Measurements from ENCODE around the gene SERPINB8.

SERPINB8 gene

DNA sequence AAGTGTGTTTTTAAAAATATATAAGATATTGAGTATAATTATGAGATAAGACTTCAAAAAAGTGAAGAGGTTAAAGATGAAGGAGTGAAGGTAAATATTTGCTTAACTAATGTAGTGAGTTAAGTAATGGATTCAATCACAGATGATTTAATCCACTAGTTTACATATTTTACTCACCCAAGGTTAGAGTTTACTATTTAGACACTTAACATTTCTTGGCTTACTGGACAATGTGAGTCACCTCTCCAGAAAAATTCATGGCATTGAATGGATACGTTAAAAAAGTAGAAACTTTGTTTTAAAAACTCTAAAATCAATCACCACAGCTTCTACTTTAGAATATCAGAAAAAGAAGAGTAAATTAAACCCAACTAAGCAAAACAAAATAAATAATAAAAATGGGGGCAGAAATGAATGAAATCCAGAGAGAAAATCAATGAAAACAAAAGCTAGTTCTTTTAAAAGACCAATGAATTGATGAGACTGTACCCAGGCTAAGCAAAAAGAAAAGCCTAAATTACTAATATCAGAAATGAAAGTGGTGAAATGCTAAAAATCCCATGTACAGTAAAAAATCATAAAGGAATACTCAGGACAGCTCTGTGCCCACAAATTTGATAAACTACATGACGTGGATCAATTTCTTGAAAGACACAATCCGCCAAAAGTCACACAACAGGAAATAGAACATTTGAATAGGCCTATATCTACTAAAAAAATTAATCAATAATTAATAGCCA, 22.7 kb upstream of the SERPINB8 start:
- Histone ChIP-seq H3K9ac (ENCODE audit: low read length) (no peak overlapping the region), H3K27me3 (replicated peaks; ENCODE audit: control insufficient read depth, insufficient read depth, low read length) (no peaks in the 10 kb centered on the region), H3K4me3 (ENCODE audit: low read length) (no peak overlapping the region), H3K36me3 (ENCODE audit: control insufficient read depth, insufficient read depth, low read length, severe bottlenecking) (no peaks in the 10 kb centered on the region), H3K4me1 (ENCODE audit: control insufficient read depth, insufficient read depth, low read length) (peaks cover 2% of the 10 kb centered on the region), H3K9me3 (ENCODE audit: control insufficient read depth, low read length) (no peaks in the 10 kb centered on the region)
- DNase-seq (ENCODE audit: low read depth), result no peak

- no peaks in the 10 kb centered on the region for H3K9me3 ChIP-seq (ENCODE audit: control insufficient read depth, low read length)
- no peaks in the 10 kb centered on the region for H3K36me3 ChIP-seq (ENCODE audit: control insufficient read depth, insufficient read depth, low read length, severe bottlenecking)
- peak; percentile 21 for DNase-seq (ENCODE audit: low read depth)
- H3K9ac ChIP-seq (ENCODE audit: low read length), result no peak within 1 kb of the TSS
- peaks cover 2% of the 10 kb centered on the region for H3K4me1 ChIP-seq (ENCODE audit: control insufficient read depth, insufficient read depth, low read length)
- H3K27me3 ChIP-seq (replicated peaks; ENCODE audit: control insufficient read depth, insufficient read depth, low read length), result no peaks in the 10 kb centered on the region
- H3K4me3 ChIP-seq (ENCODE audit: low read length), result peak within 1 kb of the TSS; percentile 76
Measured at GRCh38 chr18:63949068-63949737, 20.7 kb upstream of the SERPINB8 start, which contains the start of gene HMSD. HMSD (plus strand) TSS chr18:63949301; CDS start chr18:63953456, 4,155 bp downstream.

GRCh38 chr18:63951302-63951705, 18.6 kb upstream of the SERPINB8 start:
- no peak overlapping the region for H3K9ac ChIP-seq (ENCODE audit: low read length)
- H3K4me1 ChIP-seq (ENCODE audit: control insufficient read depth, insufficient read depth, low read length), result peaks cover 2% of the 10 kb centered on the region
- no peaks in the 10 kb centered on the region for H3K36me3 ChIP-seq (ENCODE audit: control insufficient read depth, insufficient read depth, low read length, severe bottlenecking)
- H3K9me3 ChIP-seq (ENCODE audit: control insufficient read depth, low read length), result no peaks in the 10 kb centered on the region
- no peak overlapping the region for H3K4me3 ChIP-seq (ENCODE audit: low read length)
- H3K27me3 ChIP-seq (replicated peaks; ENCODE audit: control insufficient read depth, insufficient read depth, low read length), result no peaks in the 10 kb centered on the region
- no peak for DNase-seq (ENCODE audit: low read depth)

DNA sequence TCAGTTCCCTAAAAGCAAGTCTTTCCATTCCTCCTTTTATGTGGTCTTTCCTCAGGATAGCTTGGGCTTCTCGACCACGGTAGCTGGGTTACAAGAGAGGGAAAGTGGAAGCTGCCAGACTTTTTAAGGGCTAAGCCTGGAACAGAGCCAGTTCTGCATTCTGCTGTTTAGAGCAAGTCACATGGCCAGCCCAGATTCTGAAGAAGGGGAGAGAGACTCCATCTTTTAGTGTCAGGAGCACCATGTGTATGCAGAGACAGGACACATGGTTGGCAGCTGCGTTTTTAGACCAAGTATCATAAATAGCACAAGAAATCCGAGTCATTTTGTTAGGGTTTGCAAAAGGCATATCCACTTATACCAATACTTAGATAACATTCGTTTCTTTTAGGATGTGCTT, 16.1 kb upstream of the SERPINB8 start:
- no peak overlapping the region for H3K9ac ChIP-seq (ENCODE audit: low read length)
- peaks cover 2% of the 10 kb centered on the region for H3K4me1 ChIP-seq (ENCODE audit: control insufficient read depth, insufficient read depth, low read length)
- H3K27me3 ChIP-seq (replicated peaks; ENCODE audit: control insufficient read depth, insufficient read depth, low read length), result no peaks in the 10 kb centered on the region
- no peak overlapping the region for H3K4me3 ChIP-seq (ENCODE audit: low read length)
- no peak for DNase-seq (ENCODE audit: low read depth)
- H3K9me3 ChIP-seq (ENCODE audit: control insufficient read depth, low read length), result no peaks in the 10 kb centered on the region
- no peaks in the 10 kb centered on the region for H3K36me3 ChIP-seq (ENCODE audit: control insufficient read depth, insufficient read depth, low read length, severe bottlenecking)

- H3K36me3 ChIP-seq (ENCODE audit: control insufficient read depth, insufficient read depth, low read length, severe bottlenecking), result no peaks in the 10 kb centered on the region
Measured at GRCh38 chr18:63956755-63957154, 13.1 kb upstream of the SERPINB8 start.

DNA sequence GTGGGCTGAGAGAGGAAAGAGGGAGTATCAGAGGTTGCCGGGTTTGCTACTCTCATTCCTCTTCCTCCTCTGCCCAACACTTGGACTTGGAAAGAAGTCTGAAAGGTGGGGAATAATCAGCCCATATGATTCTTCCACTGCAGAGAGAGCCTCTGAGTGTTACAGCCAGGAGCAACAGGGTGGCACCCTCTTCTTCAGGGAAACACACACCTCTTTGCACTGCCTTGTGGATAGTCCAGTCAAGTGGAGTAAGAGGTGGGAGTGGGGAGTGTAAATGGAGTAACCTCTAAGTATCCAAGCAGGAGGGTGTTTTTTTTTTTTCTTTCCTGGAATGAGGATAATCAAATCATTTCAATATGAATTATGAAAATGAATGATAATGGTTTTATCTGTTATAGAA, 9.0 kb upstream of the SERPINB8 start:
- DNase-seq (ENCODE audit: low read depth), result no peak
- Histone ChIP-seq H3K9ac (ENCODE audit: low read length) (no peak overlapping the region), H3K9me3 (ENCODE audit: control insufficient read depth, low read length) (no peaks in the 10 kb centered on the region), H3K4me3 (ENCODE audit: low read length) (no peak overlapping the region), H3K27me3 (replicated peaks; ENCODE audit: control insufficient read depth, insufficient read depth, low read length) (no peaks in the 10 kb centered on the region), H3K36me3 (ENCODE audit: control insufficient read depth, insufficient read depth, low read length, severe bottlenecking) (no peaks in the 10 kb centered on the region), H3K4me1 (ENCODE audit: control insufficient read depth, insufficient read depth, low read length) (no peaks in the 10 kb centered on the region)

More at GRCh38 chr18:63956755-63957154, 13.1 kb upstream of the SERPINB8 start:
- H3K9ac ChIP-seq (ENCODE audit: low read length), result no peak overlapping the region
- H3K27me3 ChIP-seq (replicated peaks; ENCODE audit: control insufficient read depth, insufficient read depth, low read length), result no peaks in the 10 kb centered on the region
- no peaks in the 10 kb centered on the region for H3K4me1 ChIP-seq (ENCODE audit: control insufficient read depth, insufficient read depth, low read length)
- no peak overlapping the region for H3K4me3 ChIP-seq (ENCODE audit: low read length)
- no peak for DNase-seq (ENCODE audit: low read depth)
- H3K9me3 ChIP-seq (ENCODE audit: control insufficient read depth, low read length), result no peaks in the 10 kb centered on the region

GRCh38 chr18:63961435-63961980, 8.4 kb upstream of the SERPINB8 start:
- no peaks in the 10 kb centered on the region for H3K27me3 ChIP-seq (replicated peaks; ENCODE audit: control insufficient read depth, insufficient read depth, low read length)
- no peak for DNase-seq (ENCODE audit: low read depth)
- no peaks in the 10 kb centered on the region for H3K36me3 ChIP-seq (ENCODE audit: control insufficient read depth, insufficient read depth, low read length, severe bottlenecking)
- no peak overlapping the region for H3K4me3 ChIP-seq (ENCODE audit: low read length)
- H3K9me3 ChIP-seq (ENCODE audit: control insufficient read depth, low read length), result no peaks in the 10 kb centered on the region
- H3K9ac ChIP-seq (ENCODE audit: low read length), result no peak overlapping the region
- H3K4me1 ChIP-seq (ENCODE audit: control insufficient read depth, insufficient read depth, low read length), result no peaks in the 10 kb centered on the region

DNA sequence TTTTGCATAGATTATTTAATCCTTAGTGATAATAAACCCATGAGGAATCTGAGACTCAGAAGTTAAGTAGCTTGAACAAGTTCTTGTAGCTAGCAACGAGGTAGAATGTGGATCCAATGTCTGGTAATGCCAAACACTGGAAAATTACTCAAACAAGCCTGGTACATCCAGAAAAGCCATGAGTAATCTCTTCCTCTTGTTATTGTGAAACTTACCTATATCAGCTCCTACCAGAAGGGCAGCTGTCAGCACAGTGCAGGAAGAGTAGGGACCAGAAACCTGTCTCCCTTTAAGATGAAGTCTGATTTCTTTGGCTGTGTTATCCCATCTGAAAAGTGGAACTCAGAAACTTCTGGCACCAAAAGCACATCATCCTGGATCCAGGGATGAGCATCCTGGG, 7.7 kb upstream of the SERPINB8 start:
- no peaks in the 10 kb centered on the region for H3K4me1 ChIP-seq (ENCODE audit: control insufficient read depth, insufficient read depth, low read length)
- H3K9ac ChIP-seq (ENCODE audit: low read length), result no peak overlapping the region
- DNase-seq (ENCODE audit: low read depth), result no peak
- no peaks in the 10 kb centered on the region for H3K36me3 ChIP-seq (ENCODE audit: control insufficient read depth, insufficient read depth, low read length, severe bottlenecking)
- H3K9me3 ChIP-seq (ENCODE audit: control insufficient read depth, low read length), result no peaks in the 10 kb centered on the region
- no peak overlapping the region for H3K4me3 ChIP-seq (ENCODE audit: low read length)
- H3K27me3 ChIP-seq (replicated peaks; ENCODE audit: control insufficient read depth, insufficient read depth, low read length), result no peaks in the 10 kb centered on the region

GRCh38 chr18:63963615-63964256, 6.1 kb upstream of the SERPINB8 start:
- H3K4me1 ChIP-seq (ENCODE audit: control insufficient read depth, insufficient read depth, low read length), result no peaks in the 10 kb centered on the region
- no peak overlapping the region for H3K4me3 ChIP-seq (ENCODE audit: low read length)
- H3K9ac ChIP-seq (ENCODE audit: low read length), result no peak overlapping the region
- peak; percentile 86 for DNase-seq (ENCODE audit: low read depth)
- no peaks in the 10 kb centered on the region for H3K36me3 ChIP-seq (ENCODE audit: control insufficient read depth, insufficient read depth, low read length, severe bottlenecking)
- H3K27me3 ChIP-seq (replicated peaks; ENCODE audit: control insufficient read depth, insufficient read depth, low read length), result no peaks in the 10 kb centered on the region
- no peaks in the 10 kb centered on the region for H3K9me3 ChIP-seq (ENCODE audit: control insufficient read depth, low read length)

- H3K27me3 ChIP-seq (replicated peaks; ENCODE audit: control insufficient read depth, insufficient read depth, low read length), result no peaks in the 10 kb centered on the region
- peaks cover 6% of the 10 kb centered on the region for H3K4me1 ChIP-seq (ENCODE audit: control insufficient read depth, insufficient read depth, low read length)
- H3K36me3 ChIP-seq (ENCODE audit: control insufficient read depth, insufficient read depth, low read length, severe bottlenecking), result no peaks in the 10 kb centered on the region
- H3K9ac ChIP-seq (ENCODE audit: low read length), result no peak overlapping the region
- H3K9me3 ChIP-seq (ENCODE audit: control insufficient read depth, low read length), result no peaks in the 10 kb centered on the region
- H3K4me3 ChIP-seq (ENCODE audit: low read length), result no peak overlapping the region
- DNase-seq (ENCODE audit: low read depth), result no peak
Measured at GRCh38 chr18:63964908-63965307, 5.0 kb upstream of the SERPINB8 start.

GRCh38 chr18:63965716-63966330, 4.1 kb upstream of the SERPINB8 start:
- peak; percentile 38 for DNase-seq (ENCODE audit: low read depth)
- Histone ChIP-seq H3K4me3 (ENCODE audit: low read length) (no peak overlapping the region), H3K9ac (ENCODE audit: low read length) (no peak overlapping the region), H3K9me3 (ENCODE audit: control insufficient read depth, low read length) (no peaks in the 10 kb centered on the region), H3K27me3 (replicated peaks; ENCODE audit: control insufficient read depth, insufficient read depth, low read length) (no peaks in the 10 kb centered on the region), H3K36me3 (ENCODE audit: control insufficient read depth, insufficient read depth, low read length, severe bottlenecking) (no peaks in the 10 kb centered on the region), H3K4me1 (ENCODE audit: control insufficient read depth, insufficient read depth, low read length) (peaks cover 6% of the 10 kb centered on the region)

All from adipocyte (in vitro differentiated cells).